Immature natural killer cell (primary cell): Measurements from ENCODE around the gene RBM28. TPM values are rescaled to one million over a fixed set of nuclear protein-coding genes. Genes with fewer than 3 reads are reported as not detected.
"Not testable (repeated sequence)": the region's sequence is repeated elsewhere in the genome, so short reads cannot be mapped to it uniquely, and the experiment has no call there.

Source experiments
- DNase-seq, 3 donors: peaks; one replicate each; pipeline ENCODE4 v3.0.0; 2022; ENCODE audit warnings: mixed read lengths in 1 of 3
- H3K27ac Mint-ChIP-seq, 6 donors: one replicate each; pipeline ENCODE4 v1.8.0; 2020; ENCODE audit warnings: mixed read lengths in 6 of 6, mild to moderate bottlenecking in 5 of 6, inconsistent platforms in 4 of 6, moderate library complexity in 3 of 6
- H3K27me3 Mint-ChIP-seq, 3 donors: one replicate each; pipeline ENCODE4 v1.8.0; 2020 to 2021; ENCODE audit warnings: low read depth in 3 of 3, mild to moderate bottlenecking in 3 of 3, mixed read lengths in 3 of 3, moderate library complexity in 3 of 3, inconsistent platforms in 1 of 3
- H3K36me3 Mint-ChIP-seq, 3 donors: one replicate each; pipeline ENCODE4 v1.8.0; 2020; ENCODE audit warnings: mixed read lengths in 3 of 3, inconsistent platforms in 2 of 3, mild to moderate bottlenecking in 2 of 3
- H3K4me1 Mint-ChIP-seq, 2 donors: one replicate each; pipeline ENCODE4 v1.8.0; 2020; ENCODE audit warnings: inconsistent platforms in 2 of 2, mild to moderate bottlenecking in 2 of 2, mixed read lengths in 2 of 2, moderate library complexity in 1 of 2
- H3K4me3 Mint-ChIP-seq, 5 donors: one replicate each; pipeline ENCODE4 v1.8.0; 2020; ENCODE audit warnings: mild to moderate bottlenecking in 5 of 5, mixed read lengths in 5 of 5, inconsistent platforms in 3 of 5, moderate library complexity in 3 of 5
- H3K9me3 Mint-ChIP-seq, 6 donors: one replicate each; pipeline ENCODE4 v1.8.0; 2020; ENCODE audit warnings: mild to moderate bottlenecking in 6 of 6, mixed read lengths in 6 of 6, inconsistent platforms in 4 of 6, moderate library complexity in 3 of 6
- polyA plus RNA-seq, 3 donors: library from polyadenylated mRNA; unstranded; fragments of 300-500 nt; fragmentation: Illumina TruSeq; gene quantifications; one replicate each; pipeline ENCODE4 v1.2.3, GENCODE V29; 2021

The RBM28 gene
- polyA plus RNA-seq, 3 donors from 2014 or later, result 3.0 to 14.1 (median 7.5) TPM

GRCh38 chr7:128280451-128280850 is 63.3 kb downstream of the RBM28 start:
- H3K27ac Mint-ChIP-seq, DNase-seq, H3K4me1 Mint-ChIP-seq, H3K27me3 Mint-ChIP-seq, H3K4me3 Mint-ChIP-seq: not testable (repeated sequence)
- peaks cover 13 to 31% (median 27%) of the 10 kb centered on the region in 3 donors for H3K36me3 Mint-ChIP-seq
- peaks cover 11 to 22% (median 18%) of the 10 kb centered on the region in 6 donors for H3K9me3 Mint-ChIP-seq

GRCh38 chr7:128279124-128279713 is 64.5 kb downstream of the RBM28 start:
- DNase-seq, result no peak
- H3K27ac Mint-ChIP-seq, result no peak overlapping the region
- H3K27me3 Mint-ChIP-seq, result peaks cover 0 to 4% (median 2%) of the 10 kb centered on the region in 3 donors
- H3K4me1 Mint-ChIP-seq, result no peaks in the 10 kb centered on the region
- peaks cover 11 to 22% (median 18%) of the 10 kb centered on the region in 6 donors for H3K9me3 Mint-ChIP-seq
- H3K36me3 Mint-ChIP-seq, result peaks cover 8 to 27% (median 23%) of the 10 kb centered on the region in 3 donors
- no peak overlapping the region for H3K4me3 Mint-ChIP-seq

GRCh38 chr7:128278366-128278765 is 65.3 kb downstream of the RBM28 start:
- H3K4me1 Mint-ChIP-seq, result no peaks in the 10 kb centered on the region
- H3K27me3 Mint-ChIP-seq, result peaks cover 0 to 4% (median 2%) of the 10 kb centered on the region in 3 donors
- H3K9me3 Mint-ChIP-seq, result peaks cover 11 to 22% (median 18%) of the 10 kb centered on the region in 6 donors
- no peak overlapping the region for H3K27ac Mint-ChIP-seq
- DNase-seq, result no peak
- peaks cover 8 to 27% (median 23%) of the 10 kb centered on the region in 3 donors for H3K36me3 Mint-ChIP-seq
- no peak overlapping the region for H3K4me3 Mint-ChIP-seq

GRCh38 chr7:128275681-128276080 is 68.0 kb downstream of the RBM28 start:
- Mint-ChIP-seq H3K27ac (no peak overlapping the region), H3K4me3 (no peak overlapping the region), H3K4me1 (peaks cover 1 to 7% of the 10 kb centered on the region in 2 donors), H3K27me3 (peaks cover 2 to 8% (median 5%) of the 10 kb centered on the region in 3 donors), H3K9me3 (peaks cover 11 to 19% (median 16%) of the 10 kb centered on the region in 6 donors), H3K36me3 (peaks cover 8 to 18% (median 15%) of the 10 kb centered on the region in 3 donors)
- no peak for DNase-seq

- Mint-ChIP-seq H3K27ac (peak overlapping the region in 1 of 6 donors; percentile 45), H3K4me1 (peaks cover 1 to 7% of the 10 kb centered on the region in 2 donors), H3K27me3 (peaks cover 0 to 8% (median 7%) of the 10 kb centered on the region in 3 donors), H3K4me3 (no peak overlapping the region), H3K36me3 (peaks cover 6 to 16% (median 13%) of the 10 kb centered on the region in 3 donors), H3K9me3 (peaks cover 7 to 16% (median 13%) of the 10 kb centered on the region in 6 donors)
- no peak for DNase-seq
Observed at GRCh38 chr7:128274884-128275603, 68.7 kb downstream of the RBM28 start.

- peaks cover 1 to 7% of the 10 kb centered on the region in 2 donors for H3K4me1 Mint-ChIP-seq
- H3K9me3 Mint-ChIP-seq, result peaks cover 4 to 10% (median 7%) of the 10 kb centered on the region in 6 donors
- H3K27ac Mint-ChIP-seq, result no peak overlapping the region
- H3K36me3 Mint-ChIP-seq, result peaks cover 0 to 9% (median 8%) of the 10 kb centered on the region in 3 donors
- no peak for DNase-seq
- H3K27me3 Mint-ChIP-seq, result peaks cover 0 to 11% (median 7%) of the 10 kb centered on the region in 3 donors
- no peak overlapping the region for H3K4me3 Mint-ChIP-seq
Observed at GRCh38 chr7:128274246-128274883, 69.3 kb downstream of the RBM28 start.

GRCh38 chr7:128271942-128272481 is 71.7 kb downstream of the RBM28 start:
- H3K4me3 Mint-ChIP-seq, result peak overlapping the region in 3 of 5 donors; percentile 18 to 61 (median 36)

GRCh38 chr7:128271471-128271941 is 72.2 kb downstream of the RBM28 start:
- H3K9me3 Mint-ChIP-seq, result no peaks in the 10 kb centered on the region
- no peak overlapping the region for H3K27ac Mint-ChIP-seq
- peak overlapping the region in 4 of 5 donors; percentile 43 to 77 (median 68) for H3K4me3 Mint-ChIP-seq
- H3K27me3 Mint-ChIP-seq, result peaks cover 0 to 14% (median 7%) of the 10 kb centered on the region in 3 donors
- peaks cover 0 to 3% (median 0%) of the 10 kb centered on the region in 3 donors for H3K36me3 Mint-ChIP-seq
- no peak for DNase-seq
- H3K4me1 Mint-ChIP-seq, result peaks cover 1 to 7% of the 10 kb centered on the region in 2 donors

More at GRCh38 chr7:128271942-128272481, 71.7 kb downstream of the RBM28 start:
- Mint-ChIP-seq H3K27me3 (peaks cover 0 to 16% (median 7%) of the 10 kb centered on the region in 3 donors), H3K27ac (no peak overlapping the region), H3K9me3 (no peaks in the 10 kb centered on the region), H3K4me1 (peaks cover 1 to 7% of the 10 kb centered on the region in 2 donors), H3K36me3 (peaks cover 0 to 3% (median 0%) of the 10 kb centered on the region in 3 donors)
- no peak for DNase-seq

GRCh38 chr7:128270826-128271272 is 72.9 kb downstream of the RBM28 start:
- Mint-ChIP-seq H3K4me1 (peaks cover 1 to 7% of the 10 kb centered on the region in 2 donors), H3K27me3 (peaks cover 0 to 12% (median 7%) of the 10 kb centered on the region in 3 donors), H3K4me3 (peak overlapping the region in 2 of 5 donors; percentile 73 to 77)

GRCh38 chr7:128268233-128268632 is 75.5 kb downstream of the RBM28 start:
- H3K27ac Mint-ChIP-seq, result no peak overlapping the region
- DNase-seq, result no peak
- H3K4me3 Mint-ChIP-seq, result no peak overlapping the region
- H3K4me1 Mint-ChIP-seq, result peaks cover 1 to 7% of the 10 kb centered on the region in 2 donors
- H3K27me3 Mint-ChIP-seq, result peaks cover 0 to 12% (median 7%) of the 10 kb centered on the region in 3 donors
- H3K9me3 Mint-ChIP-seq, result no peaks in the 10 kb centered on the region
- peaks cover 0 to 3% (median 0%) of the 10 kb centered on the region in 3 donors for H3K36me3 Mint-ChIP-seq

More at GRCh38 chr7:128270826-128271272, 72.9 kb downstream of the RBM28 start:
- DNase-seq, result no peak
- Mint-ChIP-seq H3K9me3 (no peaks in the 10 kb centered on the region), H3K36me3 (peaks cover 0 to 3% (median 0%) of the 10 kb centered on the region in 3 donors), H3K27ac (no peak overlapping the region)

- no peak for DNase-seq
- Mint-ChIP-seq H3K36me3 (peaks cover 0 to 3% (median 0%) of the 10 kb centered on the region in 3 donors), H3K27ac (no peak overlapping the region), H3K4me1 (peaks cover under 1 to 5% of the 10 kb centered on the region in 2 donors), H3K4me3 (no peak overlapping the region), H3K27me3 (peaks cover 1 to 12% (median 12%) of the 10 kb centered on the region in 3 donors), H3K9me3 (no peaks in the 10 kb centered on the region)
Observed at GRCh38 chr7:128267595-128267924, 76.1 kb downstream of the RBM28 start.

- no peak overlapping the region for H3K4me3 Mint-ChIP-seq
- no peaks in the 10 kb centered on the region for H3K9me3 Mint-ChIP-seq
- H3K27me3 Mint-ChIP-seq, result peaks cover 4 to 12% (median 9%) of the 10 kb centered on the region in 3 donors
- H3K4me1 Mint-ChIP-seq, result no peaks in the 10 kb centered on the region
- H3K36me3 Mint-ChIP-seq, result peaks cover 0 to 3% (median 0%) of the 10 kb centered on the region in 3 donors
- no peak for DNase-seq
- H3K27ac Mint-ChIP-seq, result no peak overlapping the region
Observed at GRCh38 chr7:128266883-128267594, 76.7 kb downstream of the RBM28 start.

GRCh38 chr7:128266529-128266882 is 77.2 kb downstream of the RBM28 start:
- peaks cover 0 to 3% (median 0%) of the 10 kb centered on the region in 3 donors for H3K36me3 Mint-ChIP-seq
- H3K4me3 Mint-ChIP-seq, result no peak overlapping the region
- H3K27me3 Mint-ChIP-seq, result peaks cover 4 to 12% (median 9%) of the 10 kb centered on the region in 3 donors
- no peaks in the 10 kb centered on the region for H3K4me1 Mint-ChIP-seq
- DNase-seq, result no peak
- no peak overlapping the region for H3K27ac Mint-ChIP-seq
- no peaks in the 10 kb centered on the region for H3K9me3 Mint-ChIP-seq
